GM10266 (cell line): Measurements from ENCODE around the gene TMEM233.

Source experiments
- DNase-seq: peaks from one replicate; pipeline ENCODE4 v3.0.0; 2012; ENCODE audit errors: extremely low spot score
- TF ChIP-seq, protein P1 (sequence below): IDR thresholded peaks from 2 replicates; pipeline ENCODE4 v1.5.1; 2012; ENCODE audit warnings: mild to moderate bottlenecking, low read depth; ENCODE audit not compliant: control insufficient read depth, insufficient read depth; ENCODE audit errors: missing control alignments

Gene TMEM233

DNA sequence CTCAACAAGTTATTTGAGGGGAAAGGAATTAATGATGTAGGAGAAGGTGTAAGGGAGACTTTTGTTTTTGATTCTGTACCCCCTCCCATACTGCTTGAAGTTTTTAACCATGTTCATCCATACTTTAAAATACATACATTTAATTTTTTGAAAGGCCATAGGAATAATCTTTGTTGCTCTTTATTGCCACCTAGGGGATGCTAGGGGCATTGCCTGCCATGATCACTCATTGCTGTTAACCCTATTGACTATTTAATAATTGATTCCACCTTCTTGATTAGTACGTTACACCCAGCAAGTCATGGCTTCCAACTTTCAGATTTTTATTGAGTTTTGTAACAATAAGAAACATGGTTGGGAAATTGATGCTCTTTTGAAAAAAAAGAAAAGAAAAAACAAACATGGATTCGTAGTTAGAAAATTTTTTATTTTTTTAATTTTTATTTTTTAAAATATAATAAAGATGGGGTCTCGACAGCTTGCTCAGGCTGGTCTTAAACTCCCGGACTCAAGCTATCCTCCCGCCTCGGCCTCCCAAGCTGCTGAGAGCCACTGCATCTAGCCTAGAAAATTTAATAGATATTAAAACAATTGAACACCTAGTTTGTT is 65.8 kb downstream of the TMEM233 start:
- peak; percentile 64 for DNase-seq
- TF ChIP-seq, protein P1, sequence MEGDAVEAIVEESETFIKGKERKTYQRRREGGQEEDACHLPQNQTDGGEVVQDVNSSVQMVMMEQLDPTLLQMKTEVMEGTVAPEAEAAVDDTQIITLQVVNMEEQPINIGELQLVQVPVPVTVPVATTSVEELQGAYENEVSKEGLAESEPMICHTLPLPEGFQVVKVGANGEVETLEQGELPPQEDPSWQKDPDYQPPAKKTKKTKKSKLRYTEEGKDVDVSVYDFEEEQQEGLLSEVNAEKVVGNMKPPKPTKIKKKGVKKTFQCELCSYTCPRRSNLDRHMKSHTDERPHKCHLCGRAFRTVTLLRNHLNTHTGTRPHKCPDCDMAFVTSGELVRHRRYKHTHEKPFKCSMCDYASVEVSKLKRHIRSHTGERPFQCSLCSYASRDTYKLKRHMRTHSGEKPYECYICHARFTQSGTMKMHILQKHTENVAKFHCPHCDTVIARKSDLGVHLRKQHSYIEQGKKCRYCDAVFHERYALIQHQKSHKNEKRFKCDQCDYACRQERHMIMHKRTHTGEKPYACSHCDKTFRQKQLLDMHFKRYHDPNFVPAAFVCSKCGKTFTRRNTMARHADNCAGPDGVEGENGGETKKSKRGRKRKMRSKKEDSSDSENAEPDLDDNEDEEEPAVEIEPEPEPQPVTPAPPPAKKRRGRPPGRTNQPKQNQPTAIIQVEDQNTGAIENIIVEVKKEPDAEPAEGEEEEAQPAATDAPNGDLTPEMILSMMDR = peak; percentile 80

- TF ChIP-seq, protein P1 = no peak
- DNase-seq = no peak
Observed at GRCh38 chr12:119660076-119660475, 66.5 kb downstream of the TMEM233 start.

DNA sequence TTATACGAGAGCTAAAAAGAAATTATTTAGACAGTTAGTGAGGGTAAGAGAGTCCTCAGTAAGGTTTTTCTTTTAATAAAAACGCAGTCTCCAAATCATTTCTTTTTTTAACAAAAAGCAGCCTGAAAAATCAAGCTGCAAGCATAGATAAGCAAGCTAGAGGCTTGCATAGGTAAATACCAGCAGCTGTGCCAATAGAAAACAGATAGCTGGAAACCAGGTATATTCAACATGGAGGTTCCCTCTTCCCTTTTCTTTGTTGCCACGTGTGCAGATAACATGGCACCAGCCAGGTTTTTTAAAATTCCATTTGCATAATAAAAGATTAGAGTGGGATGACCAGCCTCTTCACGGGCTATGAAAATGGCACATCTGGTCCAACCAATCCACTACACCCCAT is 68.3 kb downstream of the TMEM233 start:
- DNase-seq = no peak
- TF ChIP-seq, protein P1 = no peak

- TF ChIP-seq, protein P1 = no peak
Observed at GRCh38 chr12:119664642-119665041, 71.1 kb downstream of the TMEM233 start.

GRCh38 chr12:119665164-119665929 is 71.8 kb downstream of the TMEM233 start:
- TF ChIP-seq, protein P1 = no peak
- DNase-seq = no peak

More at GRCh38 chr12:119664642-119665041, 71.1 kb downstream of the TMEM233 start:
- no peak for DNase-seq

DNA sequence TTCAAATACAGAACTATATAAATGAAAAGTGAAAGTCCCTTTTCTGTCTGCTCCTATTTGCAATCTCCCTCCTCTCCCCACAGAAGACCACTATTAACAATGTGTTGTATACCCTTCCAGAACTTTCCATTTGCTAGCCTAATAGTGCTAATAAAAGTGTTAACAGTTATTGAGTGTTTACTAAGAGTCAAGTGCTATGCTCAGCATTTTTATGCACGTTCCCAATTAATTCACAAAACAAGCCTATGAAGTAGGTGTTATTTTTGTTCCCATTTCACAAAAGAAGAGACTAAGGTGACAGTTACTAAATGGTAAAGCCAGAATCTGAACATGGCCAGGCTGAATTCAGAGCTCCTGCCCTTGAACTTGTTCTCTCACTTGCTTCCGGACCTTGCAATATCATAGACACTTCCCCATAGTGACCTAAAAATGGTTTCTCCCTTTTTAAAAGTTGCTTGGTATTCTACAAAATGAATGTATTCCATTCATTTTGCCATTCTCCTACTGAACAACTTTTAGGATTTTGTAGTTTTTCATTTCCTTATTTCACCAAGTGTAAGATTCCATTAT is 72.7 kb downstream of the TMEM233 start:
- DNase-seq = peak; percentile 34
- TF ChIP-seq, protein P1 = no peak
